Neural cell (in vitro differentiated cells): ENCODE data around the gene LDLRAD4. TPM values are rescaled to one million over a fixed set of nuclear protein-coding genes. Genes with fewer than 3 reads are reported as not detected.

ENCODE experiments used
- H2AFZ ChIP-seq: fragments of 200-600, 300-800 bp; sonication (generic), shearing (Covaris generic); 2 replicates; pipeline ENCODE4 v1.6.0; 2014; ENCODE audit warnings: low read depth, mild to moderate bottlenecking, antibody characterized with exemption, low read length, moderate library complexity
- H3F3A ChIP-seq: fragments of 200-600 bp; shearing (Covaris generic); 2 replicates; pipeline ENCODE4 v1.6.1; 2016; ENCODE audit warnings: mild to moderate bottlenecking, moderate library complexity, mixed read lengths, antibody characterized with exemption, low read length; ENCODE audit not compliant: insufficient read depth, poor library complexity, severe bottlenecking
- H3K27ac ChIP-seq: fragments of 200-600, 300-800 bp; sonication (generic), shearing (Covaris generic); 2 replicates; pipeline ENCODE4 v1.5.1; 2014; ENCODE audit warnings: mild to moderate bottlenecking, low read length, moderate library complexity
- H3K27me3 ChIP-seq: fragments of 300-800, 200-600 bp; sonication (generic), shearing (Covaris generic); 2 replicates; pipeline ENCODE4 v1.6.0; 2014; ENCODE audit warnings: mild to moderate bottlenecking, low read depth, low read length, moderate library complexity; ENCODE audit not compliant: insufficient read depth
- H3K36me3 ChIP-seq: fragments of 300-800, 200-600 bp; sonication (generic), shearing (Covaris generic); 2 replicates; pipeline ENCODE4 v1.5.1; 2014; ENCODE audit warnings: mild to moderate bottlenecking, antibody characterized with exemption, low read length, moderate library complexity; ENCODE audit not compliant: insufficient read depth
- H3K4me2 ChIP-seq: fragments of 300-800, 200-600 bp; sonication (generic), shearing (Covaris generic); 2 replicates; pipeline ENCODE4 v1.6.0; 2014; ENCODE audit warnings: mild to moderate bottlenecking, low read length
- H3K4me3 ChIP-seq: fragments of 300-800, 200-600 bp; sonication (generic), shearing (Covaris generic); 2 replicates; pipeline ENCODE4 v1.5.1; 2014; ENCODE audit warnings: mild to moderate bottlenecking, low read length, moderate library complexity
- H3K79me2 ChIP-seq: fragments of 200-600 bp; shearing (Covaris generic); replicated peaks from 2 replicates; pipeline ENCODE4 v1.6.0; 2014; ENCODE audit warnings: mild to moderate bottlenecking, low read length, moderate library complexity; ENCODE audit not compliant: insufficient read depth
- H3K9ac ChIP-seq: fragments of 300-800, 200-600 bp; sonication (generic), shearing (Covaris generic); 2 replicates; pipeline ENCODE4 v1.6.1; 2016; ENCODE audit warnings: mild to moderate bottlenecking, low read length, mixed read lengths
- H3K9me2 ChIP-seq: fragments of 200-600 bp; shearing (Covaris generic); 2 replicates; pipeline ENCODE4 v1.6.1; 2016; ENCODE audit warnings: mild to moderate bottlenecking, low read length, mixed read lengths; ENCODE audit not compliant: insufficient read depth
- H3K9me3 ChIP-seq: fragments of 200-600, 300-800 bp; sonication (generic), shearing (Covaris generic); 2 replicates; pipeline ENCODE4 v1.6.1; 2016; ENCODE audit warnings: mild to moderate bottlenecking, mixed run types, low read length, moderate library complexity, mixed read lengths
- H4K20me1 ChIP-seq: fragments of 200-600 bp; shearing (Covaris generic); 2 replicates; pipeline ENCODE4 v1.6.1; 2016; ENCODE audit warnings: mild to moderate bottlenecking, mixed run types; ENCODE audit not compliant: insufficient read depth
- CTCF ChIP-seq: fragments of 450-650 bp; IDR thresholded peaks from 2 replicates; pipeline ENCODE4 v1.5.1; 2014; ENCODE audit warnings: antibody characterized with exemption, mild to moderate bottlenecking, moderate library complexity; ENCODE audit not compliant: poor library complexity, severe bottlenecking
- EP300 ChIP-seq: fragments of 450-650 bp; conservative IDR thresholded peaks from 2 replicates; pipeline ENCODE4 v1.6.1; 2014; ENCODE audit warnings: antibody characterized with exemption, mild to moderate bottlenecking, moderate library complexity; ENCODE audit not compliant: poor library complexity, severe bottlenecking
- EZH2 ChIP-seq: fragments of 200-600, 300-800 bp; shearing (Covaris generic), sonication (generic); IDR thresholded peaks from 2 replicates; pipeline ENCODE4 v1.6.1; 2014; ENCODE audit warnings: antibody characterized with exemption, low read length, borderline replicate concordance, mild to moderate bottlenecking; ENCODE audit not compliant: insufficient read depth, poor library complexity, severe bottlenecking
- MXI1 ChIP-seq: fragments of 450-650 bp; conservative IDR thresholded peaks from 2 replicates; pipeline ENCODE4 v1.6.1; 2014; ENCODE audit warnings: antibody characterized with exemption, mild to moderate bottlenecking; ENCODE audit not compliant: poor library complexity, severe bottlenecking
- POLR2AphosphoS5 ChIP-seq: IDR thresholded peaks from 2 replicates; pipeline ENCODE4 v1.6.1; 2012
- RAD21 ChIP-seq: fragments of 450-650 bp; conservative IDR thresholded peaks from 2 replicates; pipeline ENCODE4 v1.6.1; 2014; ENCODE audit warnings: antibody characterized with exemption, mild to moderate bottlenecking, moderate library complexity
- REST ChIP-seq: IDR thresholded peaks from 2 replicates; pipeline ENCODE4 v1.6.1; 2012; ENCODE audit warnings: borderline replicate concordance
- SMC3 ChIP-seq: fragments of 450-650 bp; conservative IDR thresholded peaks from 2 replicates; pipeline ENCODE4 v1.6.1; 2014; ENCODE audit warnings: antibody characterized with exemption, mild to moderate bottlenecking, moderate library complexity; ENCODE audit not compliant: poor library complexity
- TAF1 ChIP-seq: IDR thresholded peaks from 2 replicates; pipeline ENCODE4 v1.6.1; 2012; ENCODE audit warnings: low read depth
- polyA minus RNA-seq: library from RNA; depleted of rRNA, polyadenylated mRNA; stranded (reverse); fragments of >200 nt; gene quantifications from 2 replicates; pipeline ENCODE4 v1.2.3, GENCODE V29; 2014
- polyA plus RNA-seq: library from polyadenylated mRNA; depleted of rRNA; stranded (reverse); fragments of >200 nt; gene quantifications from 2 replicates; pipeline ENCODE4 v1.2.3, GENCODE V29; 2014

Gene LDLRAD4
- polyA plus RNA-seq (1.9 and 3.7 TPM in 2 replicates), polyA minus RNA-seq (11.2 and 12.0 TPM in 2 replicates)

GRCh38 chr18:13218368-13218991 is at the start of gene LDLRAD4:
Gene LDLRAD4 (plus strand): TSS chr18:13218760.
- Histone ChIP-seq H3K4me3 (peak within 1 kb of the TSS; percentile 87), H2AFZ (no peak within 1 kb of the TSS), H3K9me2 (no peaks in the 10 kb centered on the region), H3K4me2 (peak within 1 kb of the TSS; percentile 39), H4K20me1 (no peaks in the 10 kb centered on the region), H3K27ac (no peak within 1 kb of the TSS), H3K9ac (peak within 1 kb of the TSS; percentile 66), H3K9me3 (no peaks in the 10 kb centered on the region), H3F3A (no peaks in the 10 kb centered on the region), H3K79me2 (no peaks in the 10 kb centered on the region), H3K27me3 (peaks cover 21% of the 10 kb centered on the region), H3K36me3 (no peaks in the 10 kb centered on the region)
- TF ChIP-seq RAD21 (no peak), CTCF (no peak), SMC3 (no peak), MXI1 (peak; percentile 12), POLR2AphosphoS5 (no peak), EP300 (no peak), REST (no peak), EZH2 (no peak)

GRCh38 chr18:13173578-13174145 is 44.9 kb upstream of the LDLRAD4 start:
- H3K9me2 ChIP-seq, result no peaks in the 10 kb centered on the region
- H2AFZ ChIP-seq, result no peak overlapping the region
- TF ChIP-seq CTCF (no peak), TAF1 (no peak), EP300 (no peak), MXI1 (no peak), EZH2 (no peak), SMC3 (no peak), RAD21 (no peak), POLR2AphosphoS5 (no peak), REST (no peak)
- H3K27me3 ChIP-seq, result no peaks in the 10 kb centered on the region
- H3K36me3 ChIP-seq, result no peaks in the 10 kb centered on the region
- H4K20me1 ChIP-seq, result no peaks in the 10 kb centered on the region
- no peak overlapping the region for H3K9ac ChIP-seq
- H3K27ac ChIP-seq, result no peak overlapping the region
- no peaks in the 10 kb centered on the region for H3K9me3 ChIP-seq
- H3K4me3 ChIP-seq, result no peak overlapping the region
- H3F3A ChIP-seq, result no peaks in the 10 kb centered on the region
- H3K79me2 ChIP-seq, result no peaks in the 10 kb centered on the region
- H3K4me2 ChIP-seq, result no peak overlapping the region
